ENCODE measurements around the gene SSC5D. TPM values are rescaled to one million over a fixed set of nuclear protein-coding genes. Genes with fewer than 3 reads are reported as not detected.

SSC5D gene
- total RNA-seq, 2 experiments from 2014 or later: 0.50 to 2.7 TPM

GRCh38 chr19:55459950-55460657, 28.1 kb upstream of the SSC5D start:
- no peak for TF ChIP-seq EZH2phosphoT487 (IDR thresholded peaks at IDR 0.05; ENCODE audit: borderline replicate concordance, low read depth, low read length)
- TF ChIP-seq CTCF (conservative IDR thresholded peaks at IDR 0.05; ENCODE audit: low read length): no peak
- H4K20me1 ChIP-seq (ENCODE audit: insufficient read depth, low read length): no peaks in the 10 kb centered on the region
- ChIA-PET POLR2A (no interaction called here), CTCF (ENCODE audit: unreplicated experiment) (interaction anchor here (1.0 kb wide), 1 partner anchor 159 kb away, joined by 3 read pairs; no protein-coding TSS in a partner anchor)
- no peaks in the 10 kb centered on the region for H3K36me3 ChIP-seq (ENCODE audit: insufficient read depth, low read length)
- peaks cover 8% of the 10 kb centered on the region; the same call in 1 of the 2 replicates for H3K79me2 ChIP-seq (ENCODE audit: insufficient read depth, low read depth, low read length)
- DNase-seq (ENCODE audit: low spot score): no peak
- H3K27ac ChIP-seq (ENCODE audit: low read depth, low read length, poor library complexity, severe bottlenecking): no peak overlapping the region
- H3K4me2 ChIP-seq (ENCODE audit: low read length): peak overlapping the region; percentile 92
- no peak overlapping the region for H2AFZ ChIP-seq (ENCODE audit: low read length)
- no peaks in the 10 kb centered on the region for H3K9me2 ChIP-seq (ENCODE audit: insufficient read depth, low read length)
- intact Hi-C loops (cut with micrococcal nuclease; ENCODE audit: unreplicated experiment): no loop called here
- H3K4me1 ChIP-seq (ENCODE audit: insufficient read depth, low read length, poor library complexity, severe bottlenecking): peaks cover 17% of the 10 kb centered on the region
- TSS peak; percentile 87 for BruUV-seq (replicated peaks)
- peak overlapping the region; percentile 94 for H3K4me3 ChIP-seq (ENCODE audit: low read depth, low read length, poor library complexity, severe bottlenecking)
- no peaks in the 10 kb centered on the region for H3K9me3 ChIP-seq (ENCODE audit: low read length)

GRCh38 chr19:55460670-55461258, 27.5 kb upstream of the SSC5D start:
- H3K27ac ChIP-seq (ENCODE audit: low read depth, low read length, poor library complexity, severe bottlenecking): peak overlapping the region; percentile 75
- no peaks in the 10 kb centered on the region for H4K20me1 ChIP-seq (ENCODE audit: insufficient read depth, low read length)
- CTCF ChIA-PET (ENCODE audit: unreplicated experiment): interaction anchor here (1.0 kb wide), 1 partner anchor 159 kb away, joined by 3 read pairs; no protein-coding TSS in a partner anchor
- no peaks in the 10 kb centered on the region for H3K36me3 ChIP-seq (ENCODE audit: insufficient read depth, low read length)
- intact Hi-C loops (cut with micrococcal nuclease; ENCODE audit: unreplicated experiment): no loop called here
- BruUV-seq (replicated peaks): no TSS peak
- H3K79me2 ChIP-seq (ENCODE audit: insufficient read depth, low read depth, low read length): peaks cover 8% of the 10 kb centered on the region; the same call in 1 of the 2 replicates
- peak overlapping the region; percentile 34; the same call in 1 of the 2 replicates for H2AFZ ChIP-seq (ENCODE audit: low read length)
- H3K9me2 ChIP-seq (ENCODE audit: insufficient read depth, low read length): no peaks in the 10 kb centered on the region
- peak overlapping the region; percentile 94 for H3K4me3 ChIP-seq (ENCODE audit: low read depth, low read length, poor library complexity, severe bottlenecking)
- peaks cover 17% of the 10 kb centered on the region for H3K4me1 ChIP-seq (ENCODE audit: insufficient read depth, low read length, poor library complexity, severe bottlenecking)
- DNase-seq (ENCODE audit: low spot score): peak; percentile 69
- TF ChIP-seq CTCF (conservative IDR thresholded peaks at IDR 0.05; ENCODE audit: low read length) (no peak), EZH2phosphoT487 (IDR thresholded peaks at IDR 0.05; ENCODE audit: borderline replicate concordance, low read depth, low read length) (no peak)
- H3K4me2 ChIP-seq (ENCODE audit: low read length): peak overlapping the region; percentile 92
- POLR2A ChIA-PET: no interaction called here
- no peaks in the 10 kb centered on the region for H3K9me3 ChIP-seq (ENCODE audit: low read length)

All from OCI-LY7 (cell line).